ENCODE measurements around the gene TRAF2. TPM values are rescaled to one million over a fixed set of nuclear protein-coding genes. Genes with fewer than 3 reads are reported as not detected.

The TRAF2 gene
- total RNA-seq, 1 donor from 2014 or later: 14.7 TPM

Other genes starting within 250 kb of the TRAF2 start
- 330 and 384 TPM in 2 replicates for gene EGFL7, start 223.6 kb upstream of the TRAF2 start, total RNA-seq
- gene AGPAT2, start 199.1 kb upstream of the TRAF2 start, total RNA-seq: 18.8 and 41.0 TPM in 2 replicates
- gene DIPK1B, start 173.9 kb upstream of the TRAF2 start, total RNA-seq: 64.7 and 91.1 TPM in 2 replicates
- gene LCN10, start 143.6 kb upstream of the TRAF2 start, total RNA-seq: not detected in 2 replicates
- gene LCN6, start 138.0 kb upstream of the TRAF2 start, total RNA-seq: not detected in 2 replicates
- gene LCN8, start 128.3 kb upstream of the TRAF2 start, total RNA-seq: not detected in 2 replicates
- 0.22 TPM in 1 of 2 replicates, not detected in the other for gene LCN15, start 122.0 kb upstream of the TRAF2 start, total RNA-seq
- gene TMEM141, start 95.2 kb upstream of the TRAF2 start, total RNA-seq: 65.4 and 66.7 TPM in 2 replicates
- gene CCDC183, start 90.2 kb upstream of the TRAF2 start, total RNA-seq: 0.22 and 1.4 TPM in 2 replicates
- 43.8 and 47.7 TPM in 2 replicates for gene RABL6, start 78.6 kb upstream of the TRAF2 start, total RNA-seq
- 0.44 and 1.4 TPM in 2 replicates for gene AJM1, start 44.0 kb upstream of the TRAF2 start, total RNA-seq
- gene PHPT1, start 37.1 kb upstream of the TRAF2 start, total RNA-seq: 242 and 316 TPM in 2 replicates
- 0.65 and 2.0 TPM in 2 replicates for gene MAMDC4, start 34.2 kb upstream of the TRAF2 start, total RNA-seq
- 254 and 382 TPM in 2 replicates for gene EDF1, start 20.2 kb upstream of the TRAF2 start, total RNA-seq
- gene FBXW5, start 58.2 kb downstream of the TRAF2 start, total RNA-seq: 115 and 192 TPM in 2 replicates
- gene C8G, start 58.7 kb downstream of the TRAF2 start, total RNA-seq: 0.60 and 0.65 TPM in 2 replicates
- gene LCN12, start 65.8 kb downstream of the TRAF2 start, total RNA-seq: not detected in 2 replicates
- gene PTGDS, start 91.0 kb downstream of the TRAF2 start, total RNA-seq: 0.22 and 0.79 TPM in 2 replicates
- not detected in 2 replicates for gene LCNL1, start 96.5 kb downstream of the TRAF2 start, total RNA-seq
- 8.9 and 9.7 TPM in 2 replicates for gene PAXX, start 105.9 kb downstream of the TRAF2 start, total RNA-seq
- 0.22 TPM in 1 of 2 replicates, not detected in the other for gene CLIC3, start 110.1 kb downstream of the TRAF2 start, total RNA-seq
- gene ABCA2, start 141.7 kb downstream of the TRAF2 start, total RNA-seq: 4.0 and 5.0 TPM in 2 replicates
- not detected in 2 replicates for gene FUT7, start 145.6 kb downstream of the TRAF2 start, total RNA-seq
- 6.2 and 10.5 TPM in 2 replicates for gene NPDC1, start 159.7 kb downstream of the TRAF2 start, total RNA-seq
- not detected in 2 replicates for gene ENTPD2, start 167.5 kb downstream of the TRAF2 start, total RNA-seq
- gene SAPCD2, start 184.0 kb downstream of the TRAF2 start, total RNA-seq: 1.4 and 5.9 TPM in 2 replicates
- 13.1 and 16.9 TPM in 2 replicates for gene UAP1L1, start 191.0 kb downstream of the TRAF2 start, total RNA-seq
- gene MAN1B1, start 200.5 kb downstream of the TRAF2 start, total RNA-seq: 38.3 and 43.4 TPM in 2 replicates
- 63.2 and 117 TPM in 2 replicates for gene DPP7, start 228.2 kb downstream of the TRAF2 start, total RNA-seq